CD4-positive, alpha-beta T cell treated with Interleukin-4 for 1 hour (primary cell): ENCODE measurements around the gene RBBP8NL.

Experiments
- DNase-seq, 2 donors: peaks; one replicate each; pipeline ENCODE4 v3.0.0-alpha.2; 2020 to 2022

RBBP8NL gene

DNA sequence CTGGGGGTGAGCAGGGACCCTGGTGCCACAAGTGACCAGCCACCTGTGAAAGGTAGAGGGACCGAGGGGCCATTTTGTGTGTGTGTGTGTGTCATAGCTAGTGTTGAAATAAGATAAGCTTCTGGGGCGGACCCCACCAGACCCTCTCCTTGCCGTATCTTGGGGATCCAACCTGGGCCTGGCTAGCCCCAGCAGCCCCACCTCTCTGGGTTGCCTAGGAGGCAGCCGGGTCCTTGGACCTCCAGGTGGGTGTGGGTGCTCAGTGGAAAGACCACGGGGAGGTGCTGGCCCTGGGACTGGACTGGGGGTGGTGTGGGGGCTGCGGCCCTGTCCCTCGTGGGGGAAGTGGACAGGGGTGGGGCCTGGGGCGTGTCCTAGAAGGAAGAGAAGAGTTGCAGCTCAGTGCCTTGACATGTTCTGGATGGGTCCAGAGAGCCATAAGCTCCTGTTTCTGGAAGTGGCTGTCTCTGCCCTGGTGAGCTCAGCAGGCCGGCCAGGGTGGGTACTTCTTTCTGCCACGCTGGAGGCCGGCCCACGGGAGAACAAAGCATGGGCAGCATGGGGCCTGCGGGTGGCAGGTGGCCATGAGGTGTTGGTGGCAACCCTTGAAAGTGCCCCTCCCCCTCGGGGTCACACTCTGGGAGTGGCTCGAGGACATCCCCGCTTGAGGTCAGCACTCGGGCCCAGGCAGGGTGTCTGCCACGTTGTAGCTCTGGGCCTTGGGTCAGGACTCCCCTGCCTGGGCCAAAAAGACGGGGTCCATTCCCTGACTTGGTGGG is 8.4 kb downstream of the RBBP8NL start:
- DNase-seq = no peak

DNA sequence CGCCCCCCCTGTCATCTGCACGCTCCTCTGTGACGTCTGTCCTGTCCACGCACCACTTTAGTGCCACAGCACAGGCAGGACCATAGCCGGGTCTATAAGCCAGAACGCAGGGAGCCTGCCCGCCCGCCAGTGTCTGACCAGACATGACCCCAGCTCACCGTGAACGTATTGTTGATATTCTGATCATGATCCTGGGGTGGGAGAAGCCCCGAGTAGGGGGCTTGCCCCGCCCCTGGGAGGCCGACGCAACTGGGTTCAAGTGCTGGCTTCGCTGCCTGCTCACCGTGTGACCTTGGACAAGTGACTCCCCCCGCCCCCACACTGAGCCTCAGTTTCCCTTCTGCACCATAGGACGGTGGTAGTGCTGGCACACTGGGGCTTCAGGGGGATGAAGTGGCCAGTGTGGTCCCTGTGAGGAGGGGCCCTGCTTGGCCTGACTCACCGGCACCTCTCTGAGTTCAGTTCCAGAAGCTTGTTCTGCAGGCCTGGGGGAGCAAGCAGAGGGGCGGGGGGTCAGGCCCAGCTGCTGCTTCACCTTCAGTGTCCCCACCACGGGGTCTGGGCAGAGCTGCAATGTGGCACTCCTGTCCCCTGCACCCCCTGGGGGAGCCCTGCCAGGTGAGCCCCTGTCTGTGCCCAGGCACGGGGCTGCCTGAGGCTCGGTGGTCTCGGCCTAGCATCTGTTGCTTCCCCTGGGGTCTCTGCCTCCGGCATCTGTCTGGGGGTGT is 9.2 kb downstream of the RBBP8NL start:
- no peak for DNase-seq

DNA sequence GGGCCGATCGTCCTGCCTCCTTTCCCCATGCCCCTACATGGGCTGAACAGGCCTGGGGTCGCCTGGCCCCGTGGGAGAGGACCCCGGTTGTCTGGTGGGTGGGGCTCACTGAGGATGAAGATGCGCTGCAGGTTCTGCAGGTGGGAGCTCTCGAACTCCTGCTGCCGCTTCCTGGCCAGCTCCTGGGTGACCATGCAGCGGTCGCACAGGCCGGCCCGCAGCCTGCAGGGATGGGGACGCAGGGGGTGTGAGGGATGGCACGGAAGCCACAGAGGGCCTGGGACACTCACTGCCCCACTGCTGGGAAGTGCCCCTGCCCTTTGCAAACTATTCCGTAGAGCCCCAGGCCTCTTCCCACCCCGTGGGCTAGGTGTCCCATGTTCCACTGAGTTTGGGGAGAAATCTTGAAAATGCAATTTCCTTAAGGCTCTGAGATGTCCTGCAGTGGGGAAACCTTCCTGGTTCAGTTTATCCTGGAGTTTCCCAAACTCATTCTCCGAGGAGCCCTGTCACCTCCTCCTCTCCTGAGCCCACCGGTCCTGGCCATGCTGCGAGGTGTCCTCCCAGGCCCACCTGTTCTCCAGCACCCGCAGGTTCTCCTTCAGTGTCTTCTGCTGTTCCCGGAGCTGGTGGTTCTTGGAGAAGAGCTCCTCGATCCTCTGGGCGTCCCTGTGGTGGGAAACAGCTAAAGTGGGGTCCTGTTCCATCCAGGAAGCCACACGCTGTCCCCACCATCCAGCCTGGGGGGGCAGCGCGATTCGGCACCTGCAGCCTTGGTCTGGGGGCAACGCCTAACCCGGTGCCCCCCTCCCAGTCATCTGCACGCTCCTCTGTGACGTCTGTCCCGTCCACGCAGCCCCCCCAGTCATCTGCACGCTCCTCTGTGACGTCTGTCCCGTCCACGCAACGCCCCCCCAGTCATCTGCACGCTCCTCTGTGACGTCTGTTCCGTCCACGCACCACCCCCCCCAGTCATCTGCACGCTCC is 10.4 kb downstream of the RBBP8NL start:
- no peak for DNase-seq

DNA sequence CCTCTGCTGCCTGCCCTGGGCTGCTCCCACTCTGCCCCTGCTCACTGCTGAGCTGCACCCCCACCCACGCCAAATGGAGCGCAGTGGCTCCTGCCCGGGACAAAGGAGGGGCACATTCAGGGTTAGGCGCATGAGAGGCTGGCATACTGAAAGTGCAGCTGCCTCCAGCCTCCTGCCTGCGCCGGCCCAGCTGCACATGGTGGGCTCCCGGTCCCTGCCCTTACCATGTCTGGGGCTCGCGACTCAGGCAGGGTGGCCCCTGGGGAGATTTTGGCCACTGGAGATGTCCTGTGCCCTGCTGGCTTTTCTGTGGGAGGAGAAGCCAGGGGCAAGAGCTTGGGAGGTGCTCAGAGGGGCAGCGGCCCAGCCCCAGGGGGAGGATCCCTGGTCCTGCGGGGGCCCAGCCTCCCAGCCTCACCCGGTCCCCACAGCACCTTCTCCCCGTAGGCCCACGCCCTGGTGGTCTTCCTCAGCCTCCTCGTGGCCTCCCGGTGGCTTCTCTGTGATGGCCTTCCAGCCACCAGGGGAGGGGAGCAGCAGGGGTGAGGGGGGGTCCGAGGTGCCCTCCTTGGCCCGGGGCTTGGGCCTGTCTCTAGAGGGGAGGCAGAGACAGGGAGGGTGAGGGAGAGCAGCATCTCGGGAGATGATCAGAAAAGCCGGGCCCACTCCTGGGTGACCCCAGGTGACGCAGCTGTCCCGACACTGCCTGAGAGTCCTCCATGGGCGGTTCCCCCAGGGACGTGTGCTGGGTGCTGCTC is 11.8 kb downstream of the RBBP8NL start:
- no peak for DNase-seq

DNA sequence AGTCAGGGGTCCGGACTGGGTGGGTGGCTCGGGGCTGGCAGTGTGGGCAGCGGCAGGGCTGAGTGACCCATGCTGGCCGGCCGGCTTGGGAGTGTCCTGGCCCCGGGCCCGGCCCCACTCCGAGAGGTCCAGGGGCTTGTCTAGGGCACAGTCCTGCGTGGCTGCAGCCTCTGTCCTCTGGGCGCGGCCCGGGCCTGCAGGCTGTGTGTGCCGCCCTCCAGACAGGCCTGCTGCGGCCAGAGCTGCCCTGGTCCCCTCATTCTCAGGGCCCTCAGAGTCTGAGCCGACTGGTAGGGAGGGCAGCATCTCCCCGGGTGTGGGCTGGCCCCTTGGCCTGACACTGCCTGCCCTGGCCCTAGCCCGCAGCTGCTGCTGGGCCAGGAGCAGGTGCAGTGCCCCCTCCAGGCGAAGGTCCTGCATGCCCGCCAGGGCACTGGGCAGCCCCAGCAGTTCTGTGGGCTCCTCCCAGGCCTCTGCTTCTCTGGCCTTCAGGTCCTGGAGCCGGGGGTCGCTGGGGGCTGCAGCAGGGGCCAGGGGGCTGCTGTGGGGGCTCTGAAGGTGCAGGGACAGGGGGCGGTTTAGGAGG is 13.3 kb downstream of the RBBP8NL start:
- no peak for DNase-seq

DNA sequence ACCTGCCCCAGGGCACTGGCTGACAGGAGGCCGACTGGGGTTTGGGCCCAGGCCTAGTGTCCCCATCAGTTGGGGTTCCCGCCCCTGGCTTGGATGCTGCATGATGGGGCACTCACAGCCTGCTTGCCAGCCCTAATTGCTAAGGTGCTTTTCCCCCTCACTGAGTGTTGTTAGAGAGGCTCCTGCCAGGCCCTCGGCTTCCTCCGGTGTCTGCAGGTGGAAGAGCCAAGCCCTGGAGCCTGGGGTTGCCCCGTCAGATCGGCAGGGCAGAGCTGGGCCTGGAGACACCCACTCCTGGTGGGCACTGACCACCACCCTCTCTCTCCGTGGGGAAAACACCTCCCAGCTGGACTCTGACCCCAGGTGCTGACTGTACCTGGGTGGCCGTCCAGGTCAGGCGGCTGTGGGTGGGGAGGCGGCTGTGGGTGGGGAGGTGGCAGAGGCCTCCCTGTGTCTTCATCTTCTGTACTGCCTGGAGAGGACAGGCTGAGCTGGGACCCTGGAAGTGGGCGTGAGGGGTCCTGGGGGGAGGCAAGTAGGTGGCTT is 14.2 kb downstream of the RBBP8NL start:
- no peak for DNase-seq

DNA sequence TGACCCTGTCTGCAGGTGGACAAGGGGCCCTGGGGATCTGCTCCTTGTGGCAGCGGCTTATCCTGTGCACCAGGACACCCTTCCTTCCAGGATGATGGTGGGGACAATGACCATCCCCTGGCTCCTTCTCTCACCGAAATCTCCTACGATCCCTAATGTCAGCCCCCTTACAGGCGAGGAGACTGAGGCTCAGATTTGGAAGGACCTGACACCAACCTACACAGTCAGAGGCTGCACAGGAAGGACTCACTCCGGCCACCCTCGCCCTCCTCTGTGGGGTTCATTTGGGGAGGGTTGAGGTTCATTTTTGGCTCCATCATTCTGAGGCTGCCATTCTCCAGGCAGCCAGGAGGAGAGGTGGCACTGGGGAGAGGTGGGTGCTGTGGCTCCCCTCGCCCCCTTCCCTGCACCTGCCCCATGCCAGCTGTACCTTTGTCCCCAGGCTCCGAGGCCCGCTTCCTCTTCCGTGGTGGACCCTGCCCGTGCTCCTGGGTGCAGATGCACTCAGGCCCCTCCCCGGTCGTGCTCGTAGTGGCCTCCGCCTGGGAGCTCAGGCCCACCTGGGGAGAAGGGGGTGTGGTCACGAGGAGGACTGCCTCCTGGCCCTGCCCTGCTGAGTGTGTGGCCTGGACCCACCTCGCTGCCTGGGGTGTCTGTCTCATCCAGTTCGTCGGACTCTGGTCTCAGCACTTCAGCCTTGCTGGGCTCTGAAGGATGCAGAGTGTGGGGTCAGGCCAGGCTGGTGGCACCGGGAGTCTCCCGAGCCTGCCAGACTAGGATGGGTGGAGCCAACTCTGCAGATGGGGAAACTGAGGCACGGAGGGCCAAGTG is 14.9 kb downstream of the RBBP8NL start:
- DNase-seq = no peak

DNA sequence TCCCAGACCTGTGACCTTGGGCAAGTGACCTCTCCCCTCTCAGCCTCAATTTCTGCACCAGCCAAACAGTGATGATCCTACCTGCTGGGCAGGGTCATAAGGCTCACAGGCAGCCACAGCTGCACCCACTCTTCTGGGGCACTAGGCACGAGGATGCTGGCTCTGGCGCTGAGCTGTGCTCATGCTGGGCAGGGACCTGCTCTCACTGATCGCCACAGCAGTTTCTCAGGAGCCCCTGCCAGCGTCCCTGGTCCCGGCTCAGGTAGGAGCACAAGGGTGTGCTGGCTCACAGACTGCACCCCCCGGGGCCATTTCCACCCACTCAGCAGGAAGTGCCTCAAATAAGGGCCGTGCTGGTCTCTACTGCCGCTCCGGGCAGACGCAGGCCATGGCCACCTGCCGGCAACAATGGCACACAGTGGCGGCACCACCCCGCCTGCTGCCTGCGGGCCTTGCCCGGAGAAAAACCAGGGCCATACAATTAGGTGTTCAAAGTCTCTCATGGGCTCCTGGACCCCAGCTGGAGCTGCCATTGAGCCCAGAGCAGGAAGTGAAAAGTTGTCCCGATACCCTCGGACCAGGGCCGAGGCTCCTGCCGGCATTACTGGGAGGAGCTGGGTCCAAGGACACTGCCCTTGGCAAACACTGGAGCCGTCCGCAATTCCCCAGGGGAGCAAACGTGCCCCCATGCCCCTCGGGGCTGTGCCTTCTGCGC is 15.7 kb downstream of the RBBP8NL start:
- DNase-seq = no peak

DNA sequence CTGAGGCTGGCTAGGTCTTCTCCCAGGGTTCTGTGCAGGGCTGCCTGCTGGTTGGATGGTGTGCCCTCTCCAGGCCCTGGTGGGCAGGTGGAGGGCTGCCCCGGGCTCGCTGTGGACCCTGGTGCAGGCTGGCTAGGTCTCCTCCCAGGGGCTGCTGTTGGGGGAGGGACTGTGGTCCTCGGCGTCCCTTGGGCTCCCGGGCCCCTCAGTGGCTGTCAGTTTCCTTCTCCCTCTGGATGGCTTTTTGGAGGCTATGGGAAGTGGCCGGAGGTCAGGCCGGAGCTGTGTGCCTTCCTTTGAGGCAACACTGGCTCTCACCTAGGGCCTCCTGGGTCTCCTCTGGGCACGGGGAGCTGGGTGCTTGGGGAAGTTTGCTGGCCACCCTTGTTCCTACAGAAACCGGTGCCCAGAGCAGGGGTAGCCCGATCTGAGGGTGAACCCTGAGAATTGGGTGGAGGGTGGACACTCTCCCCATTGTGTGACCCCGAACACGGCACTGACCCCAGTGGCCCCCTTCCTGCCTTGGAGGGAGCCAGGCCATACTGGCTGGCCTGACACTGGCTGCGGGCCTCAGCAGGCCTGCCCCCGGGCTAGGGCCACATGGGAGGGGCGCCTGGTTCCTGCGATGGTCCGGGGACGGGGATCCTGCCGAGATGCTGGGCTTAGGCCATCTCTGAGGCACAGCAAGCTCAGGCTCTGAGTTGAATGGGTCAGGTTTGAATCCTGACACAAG is 16.4 kb downstream of the RBBP8NL start:
- no peak for DNase-seq

DNA sequence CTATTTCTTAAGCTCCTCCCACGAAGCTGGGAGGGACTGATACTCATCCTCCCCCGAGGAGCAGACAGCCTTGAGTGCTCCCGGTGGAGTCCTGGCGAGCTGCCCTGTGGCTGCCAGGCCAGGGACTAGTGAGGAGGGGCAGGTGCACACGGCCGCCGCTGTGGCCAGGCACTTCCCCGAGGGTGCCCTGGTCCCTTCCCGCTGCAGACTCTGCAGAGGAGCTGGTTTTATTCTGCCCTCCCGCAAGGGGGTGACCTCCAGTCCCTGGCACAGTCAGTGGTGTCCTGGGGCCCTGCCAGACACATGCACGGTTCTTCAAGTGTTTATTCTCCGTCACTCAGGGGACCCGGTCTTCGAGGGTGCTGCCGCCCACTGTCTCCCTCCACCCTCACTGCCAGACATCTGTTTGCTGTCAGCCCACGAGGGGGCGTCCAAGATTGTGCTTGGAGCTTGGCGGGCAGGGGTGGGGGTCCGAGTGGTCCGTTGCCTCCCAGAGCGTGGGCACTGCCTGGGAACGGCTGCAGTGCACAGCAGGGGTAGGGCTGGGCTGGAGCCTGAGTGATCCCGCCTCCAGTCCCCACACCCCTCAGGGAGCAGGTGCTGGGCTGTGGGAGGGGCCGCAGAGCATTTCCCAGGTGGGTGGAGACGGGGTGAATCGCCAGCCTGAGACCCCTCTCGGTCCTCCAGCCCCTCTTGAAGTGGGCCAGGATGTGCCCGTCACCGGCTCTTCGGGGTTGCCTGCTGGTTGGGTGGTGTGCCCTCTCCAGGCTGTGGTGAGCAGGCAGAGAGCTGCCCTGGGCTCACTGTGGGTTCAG is 17.2 kb downstream of the RBBP8NL start:
- DNase-seq = peak; percentile 26 to 33

DNA sequence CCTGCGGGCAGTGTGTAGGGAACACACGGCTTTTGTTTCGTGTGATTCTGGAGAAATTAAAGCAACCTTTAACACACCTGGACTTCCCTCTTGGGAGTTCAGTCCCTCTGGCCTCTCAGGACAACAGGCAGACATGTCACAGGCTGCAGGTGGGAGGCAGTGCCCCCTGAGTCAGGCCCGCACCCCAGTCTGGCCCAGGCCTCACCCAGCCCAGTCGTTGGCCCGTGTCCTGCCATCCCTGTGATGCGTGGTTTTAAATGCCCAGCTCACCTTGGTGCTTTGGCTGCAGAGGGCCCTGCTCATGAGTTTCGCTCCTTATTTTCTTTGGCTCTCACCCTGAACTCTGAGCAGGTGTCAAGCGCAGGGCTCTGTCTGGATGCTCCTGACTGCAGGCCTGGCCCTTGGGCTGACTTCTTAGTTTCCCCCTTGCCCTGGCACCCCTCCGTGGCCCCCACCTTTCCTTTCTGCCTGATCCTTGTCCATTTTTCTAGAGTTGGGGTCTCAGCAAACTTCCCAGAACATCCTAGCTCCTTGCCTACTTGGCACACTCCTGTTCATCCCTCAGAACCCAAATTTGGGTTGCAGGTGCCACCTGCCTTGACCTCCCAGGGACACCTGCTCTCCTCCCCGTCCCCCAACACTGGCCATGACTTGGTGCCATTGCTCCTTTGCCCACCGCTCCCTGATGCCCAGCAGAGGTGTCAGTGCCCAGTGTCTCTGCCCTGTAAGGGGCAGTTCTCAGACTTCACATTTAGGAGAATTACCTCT is 18.1 kb downstream of the RBBP8NL start:
- DNase-seq = no peak

DNA sequence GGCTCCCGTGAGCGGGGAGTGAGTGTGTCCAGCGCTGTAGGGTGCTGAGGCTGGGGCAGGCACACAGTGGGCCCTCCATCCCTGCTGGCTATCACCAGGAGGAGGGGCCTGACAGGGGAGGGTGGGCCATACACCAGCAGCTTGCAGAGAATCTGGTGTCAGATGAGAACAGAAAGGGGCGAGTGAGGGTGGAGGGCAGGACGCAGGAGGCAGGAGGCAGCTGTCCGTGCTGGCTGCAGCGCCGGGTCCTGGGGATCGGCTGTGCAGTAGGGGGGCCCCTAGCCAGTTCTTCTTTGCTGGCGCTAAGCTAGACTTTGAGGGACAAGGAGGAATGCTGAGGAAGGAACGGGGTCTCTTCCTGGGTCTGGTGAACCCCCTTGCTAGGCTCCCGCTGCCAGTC is 18.7 kb downstream of the RBBP8NL start:
- no peak for DNase-seq

DNA sequence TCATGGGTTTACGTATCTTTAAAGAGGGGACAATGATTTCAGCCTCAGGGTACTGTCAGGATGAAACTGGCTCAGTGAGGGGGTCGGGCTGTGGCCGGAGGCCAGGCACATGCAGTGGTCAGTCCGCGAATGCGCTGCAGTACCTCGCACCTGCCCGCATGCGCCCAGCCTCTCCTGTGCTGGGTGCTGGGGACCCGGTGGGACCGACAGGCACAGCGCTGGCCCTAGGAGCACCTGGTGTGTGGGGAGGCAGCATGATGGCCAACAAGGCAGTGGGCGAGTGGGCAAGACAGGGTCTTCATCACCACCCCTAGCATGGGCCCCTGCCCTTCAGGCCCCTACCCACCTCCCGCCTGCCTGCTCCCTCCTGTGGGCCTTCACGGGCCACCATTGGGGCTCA is 19.3 kb downstream of the RBBP8NL start:
- no peak for DNase-seq

DNA sequence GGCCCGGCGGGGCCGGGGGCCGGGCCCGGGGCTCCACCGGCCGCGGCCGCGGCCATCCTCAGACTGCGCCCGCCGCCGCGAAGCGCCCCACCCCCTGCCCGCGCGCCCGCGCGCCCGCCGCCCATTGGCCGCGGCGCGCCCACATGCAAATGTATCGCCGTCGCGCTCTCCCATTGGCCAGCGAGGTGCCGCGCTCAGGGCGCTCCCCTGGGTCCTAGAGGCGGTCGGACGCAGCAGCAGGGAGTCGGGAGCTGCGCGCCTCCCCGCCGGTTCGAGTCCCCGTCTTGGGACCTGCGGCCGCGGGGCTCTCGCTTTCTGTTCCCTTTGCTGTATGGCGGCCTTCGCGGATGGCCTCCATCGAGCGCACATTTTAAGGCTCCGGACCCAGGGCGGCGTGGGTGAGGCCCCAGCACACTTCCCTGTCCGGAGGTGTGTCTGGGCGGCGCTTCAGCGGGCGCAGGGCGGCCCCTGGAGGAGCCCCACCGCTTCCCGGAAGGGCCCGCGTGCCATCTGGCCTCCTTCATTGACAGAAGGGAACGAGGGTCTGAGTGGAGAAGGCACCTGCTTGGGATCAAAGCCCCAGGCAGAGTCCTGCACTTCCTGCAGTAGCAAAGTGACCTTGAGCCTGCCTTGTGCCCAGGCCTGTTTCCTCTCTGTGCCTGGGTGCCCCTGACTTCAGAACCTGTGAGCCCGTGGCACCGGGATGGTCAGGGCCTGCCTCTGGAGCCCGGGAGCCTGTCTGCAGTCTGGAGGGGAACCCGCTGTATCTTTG is 19.9 kb downstream of the RBBP8NL start, which contains the start of gene CABLES2:
Gene CABLES2 (minus strand): TSS at position 65 of the 772 bp plus-strand sequence. CDS start 9 bp downstream, at position 56.
- peak; percentile 92 to 93 for DNase-seq

DNA sequence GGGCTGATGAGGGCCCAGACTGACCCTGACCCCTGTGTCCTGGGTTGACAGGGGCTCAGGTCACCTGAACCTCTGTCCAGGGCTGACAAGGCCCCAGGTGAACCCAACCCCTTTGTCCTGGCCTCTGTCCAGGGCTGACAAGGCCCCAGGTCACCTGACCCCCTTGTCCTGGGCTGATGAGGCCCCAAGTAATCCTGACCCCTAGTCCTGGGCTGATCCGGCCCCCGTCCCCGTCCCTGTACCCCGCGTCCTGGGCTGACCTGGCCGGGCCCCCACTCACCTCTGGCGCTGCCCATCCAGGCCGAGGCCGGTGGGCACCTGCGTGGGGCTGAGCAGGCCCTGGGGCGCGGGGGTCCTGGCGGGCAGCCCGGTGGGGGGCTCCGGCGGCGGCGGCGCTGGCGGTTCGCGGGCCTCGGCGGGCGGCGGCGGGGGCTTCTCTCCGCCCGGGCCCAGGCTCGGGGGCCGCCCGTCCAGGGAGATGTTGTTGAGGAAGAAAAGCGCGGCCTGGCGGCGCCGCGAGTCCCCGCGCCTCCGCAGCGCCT is 20.6 kb downstream of the RBBP8NL start:
- DNase-seq = no peak

DNA sequence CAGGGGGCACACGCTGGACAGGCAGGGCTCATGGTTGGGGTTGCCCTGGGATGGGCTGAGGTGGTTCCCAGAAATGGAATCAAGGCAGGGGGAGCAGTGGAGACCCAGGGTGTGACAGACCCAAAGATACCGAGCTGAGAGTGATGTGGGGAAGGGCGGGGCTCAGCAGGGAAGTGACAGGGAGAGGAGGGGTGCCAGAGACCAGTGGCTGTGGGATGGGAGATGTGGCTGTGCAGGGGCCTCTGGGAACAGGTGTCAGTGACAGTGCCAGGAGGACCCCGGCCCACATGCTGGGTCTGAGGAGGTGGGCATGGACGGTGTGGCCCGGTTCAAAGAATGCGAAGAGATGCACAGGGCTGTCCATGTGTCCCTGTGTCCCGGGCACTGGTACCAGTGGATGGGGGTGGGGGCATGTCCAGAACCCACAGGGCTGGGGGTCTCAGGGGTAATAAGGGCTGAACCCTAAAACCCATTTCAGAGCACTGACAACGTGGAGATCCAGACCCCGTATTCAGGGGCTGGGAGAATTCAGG is 21.3 kb downstream of the RBBP8NL start:
- DNase-seq = no peak
